Measurements from ENCODE around the gene KCNJ10. TPM values are rescaled to one million over a fixed set of nuclear protein-coding genes. Genes with fewer than 3 reads are reported as not detected.
A peak's percentile ranks its signal among the peaks of the same experiment; 100 is the strongest.

Gene KCNJ10
- total and polyA plus RNA-seq, 8 donors = 0.27 to 0.72 (median 0.56) TPM; not detected in 1

DNA sequence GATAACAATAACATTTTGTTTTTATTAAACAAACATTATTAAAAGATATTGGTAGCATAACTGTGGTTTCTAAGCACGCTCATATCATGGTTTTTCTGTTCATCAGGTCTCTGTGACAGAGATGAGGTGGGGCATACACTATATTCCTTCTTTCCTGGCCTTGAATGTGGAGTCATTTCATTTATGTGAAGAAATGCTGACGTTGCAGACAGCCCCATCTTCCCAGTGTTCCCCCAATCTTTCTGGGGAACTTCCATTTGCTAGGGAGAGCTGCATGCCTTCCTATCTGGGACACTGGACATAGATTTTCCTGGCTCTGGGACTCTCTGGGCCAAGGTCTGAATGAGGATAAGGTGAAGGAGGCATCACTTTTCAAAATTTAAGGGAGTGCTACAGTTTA, 68.5 kb downstream of the KCNJ10 start:
- no peak overlapping the region for H3K27ac ChIP-seq

DNA sequence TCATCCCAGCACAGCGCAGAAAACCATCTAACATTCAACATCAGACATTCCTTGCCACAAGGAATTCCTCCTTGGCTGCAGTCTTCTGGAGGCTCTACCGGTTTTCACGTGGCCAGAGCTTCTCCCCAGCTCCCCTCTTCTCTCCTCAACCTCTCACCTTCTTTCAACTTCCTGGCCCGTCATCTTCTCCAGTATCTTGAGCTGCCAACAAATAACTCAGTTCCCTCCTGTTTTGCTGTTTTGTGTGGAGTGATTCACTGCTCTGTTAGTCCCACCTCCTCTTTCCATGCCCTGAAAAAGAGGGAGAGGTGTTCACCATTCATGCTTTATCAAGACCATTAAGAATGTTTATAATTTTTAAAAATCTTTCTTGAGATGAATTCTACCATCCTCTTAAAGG, 70.8 kb downstream of the KCNJ10 start:
- H3K4me3 ChIP-seq = no peak overlapping the region
- DNase-seq (no peak), ATAC-seq (no peak)
- H3K36me3 ChIP-seq = no peaks in the 10 kb centered on the region
- H3K27ac ChIP-seq = no peak overlapping the region
- TF ChIP-seq CTCF (IDR thresholded peaks at IDR 0.05) = no peak
- H3K27me3 ChIP-seq = peaks cover 0 to 5% of the 10 kb centered on the region in 2 donors
- intact Hi-C loops (cut with DNase I) = no loop called here
- H3K4me1 ChIP-seq = no peaks in the 10 kb centered on the region
- H3K9me3 ChIP-seq = no peaks in the 10 kb centered on the region

More for the DNA sequence above, 68.5 kb downstream of the KCNJ10 start:
- no peak for DNase-seq
- Histone ChIP-seq H3K9me3 (no peaks in the 10 kb centered on the region), H3K4me3 (no peak overlapping the region), H3K36me3 (no peaks in the 10 kb centered on the region), H3K27me3 (peaks cover 0 to 5% of the 10 kb centered on the region in 2 donors), H3K4me1 (no peaks in the 10 kb centered on the region)
- ATAC-seq = no peak
- TF ChIP-seq CTCF (IDR thresholded peaks at IDR 0.05) = no peak
- intact Hi-C loops (cut with DNase I) = loop anchor here in 1 of 2 donors (10.0 kb wide), 1 partner anchor 57 kb away; the partner anchor contains the start of gene IGSF9

DNA sequence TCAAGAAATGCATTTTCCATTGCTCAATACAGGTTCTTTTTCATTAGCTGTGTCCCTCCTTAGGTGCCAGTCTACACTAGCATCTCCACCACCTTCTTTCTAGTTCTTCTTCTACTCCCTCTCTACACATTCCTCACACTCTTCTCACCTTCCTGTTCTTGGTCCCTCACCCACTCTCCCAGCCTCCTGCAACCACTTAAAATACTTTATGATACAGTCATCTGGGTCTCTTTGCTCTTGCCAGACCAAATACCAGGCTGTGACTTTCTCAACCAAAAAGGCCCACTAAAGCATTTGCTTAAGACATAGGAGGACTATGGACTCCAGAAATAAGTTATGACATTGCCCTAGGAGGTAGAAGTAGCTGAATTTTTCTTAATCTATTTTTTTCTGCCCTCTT, 73.3 kb downstream of the KCNJ10 start:
- no peak for TF ChIP-seq CTCF (IDR thresholded peaks at IDR 0.05)
- DNase-seq = no peak
- H3K36me3 ChIP-seq = no peaks in the 10 kb centered on the region
- peak; percentile 98 for ATAC-seq
- H3K27me3 ChIP-seq = peaks cover 0 to 5% of the 10 kb centered on the region in 2 donors
- no peaks in the 10 kb centered on the region for H3K4me1 ChIP-seq
- H3K9me3 ChIP-seq = no peaks in the 10 kb centered on the region
- no peak overlapping the region for H3K4me3 ChIP-seq
- intact Hi-C loops (cut with DNase I) = no loop called here
- no peak overlapping the region for H3K27ac ChIP-seq

- intact Hi-C loops (cut with DNase I) = no loop called here
- ATAC-seq = no peak
- TF ChIP-seq CTCF (IDR thresholded peaks at IDR 0.05) = no peak
Measured at GRCh38 chr1:159994896-159995295, 75.1 kb downstream of the KCNJ10 start.

GRCh38 chr1:159993911-159994310, 76.0 kb downstream of the KCNJ10 start:
- peaks cover 0 to 6% of the 10 kb centered on the region in 2 donors for H3K27me3 ChIP-seq

More at GRCh38 chr1:159994896-159995295, 75.1 kb downstream of the KCNJ10 start:
- Histone ChIP-seq H3K4me3 (no peak overlapping the region), H3K27ac (no peak overlapping the region), H3K4me1 (no peaks in the 10 kb centered on the region), H3K36me3 (no peaks in the 10 kb centered on the region), H3K27me3 (peaks cover 0 to 4% of the 10 kb centered on the region in 2 donors), H3K9me3 (no peaks in the 10 kb centered on the region)
- no peak for DNase-seq

More at GRCh38 chr1:159993911-159994310, 76.0 kb downstream of the KCNJ10 start:
- TF ChIP-seq CTCF (IDR thresholded peaks at IDR 0.05) = no peak
- DNase-seq = no peak
- Histone ChIP-seq H3K27ac (no peak overlapping the region), H3K4me1 (no peaks in the 10 kb centered on the region), H3K36me3 (no peaks in the 10 kb centered on the region), H3K4me3 (no peak overlapping the region), H3K9me3 (no peaks in the 10 kb centered on the region)
- intact Hi-C loops (cut with DNase I) = no loop called here
- ATAC-seq = no peak
